ENCODE results near the gene TMEM179.

- TF ChIP-seq CTCF (IDR thresholded peaks at IDR 0.05) (no peak), POLR2A (IDR thresholded peaks at IDR 0.05) (no peak)
These were observed 32.4 kb downstream of the TMEM179 start for GRCh38 chr14:104572024-104572626.
